Measurements from ENCODE around the gene ATRAID. TPM values are rescaled to one million over a fixed set of nuclear protein-coding genes. Genes with fewer than 3 reads are reported as not detected.

The ATRAID gene
- total RNA-seq, 1 donor from 2014 or later: 112 TPM

GRCh38 chr2:27199241-27199640 is 12.6 kb upstream of the ATRAID start:
- H3K27ac Mint-ChIP-seq: no peak overlapping the region
- H3K27me3 Mint-ChIP-seq (ENCODE audit: low read depth): no peaks in the 10 kb centered on the region
- H3K36me3 Mint-ChIP-seq: peaks cover 14% of the 10 kb centered on the region
- no peak overlapping the region for H3K4me3 Mint-ChIP-seq
- DNase-seq (ENCODE audit: low spot score in 2 of 2, unreplicated experiment in 2 of 2): no peak
- H3K4me1 Mint-ChIP-seq: no peaks in the 10 kb centered on the region
- no peak for TF ChIP-seq CTCF (IDR thresholded peaks at IDR 0.05; ENCODE audit: unreplicated experiment)
- H3K9me3 Mint-ChIP-seq: no peaks in the 10 kb centered on the region

GRCh38 chr2:27201675-27202074 is 10.2 kb upstream of the ATRAID start:
- no peaks in the 10 kb centered on the region for H3K4me1 Mint-ChIP-seq
- no peak for TF ChIP-seq CTCF (IDR thresholded peaks at IDR 0.05; ENCODE audit: unreplicated experiment)
- peaks cover 25% of the 10 kb centered on the region for H3K36me3 Mint-ChIP-seq
- no peaks in the 10 kb centered on the region for H3K9me3 Mint-ChIP-seq
- H3K4me3 Mint-ChIP-seq: no peak overlapping the region
- H3K27me3 Mint-ChIP-seq (ENCODE audit: low read depth): no peaks in the 10 kb centered on the region
- DNase-seq (ENCODE audit: low spot score in 2 of 2, unreplicated experiment in 2 of 2): no peak
- no peak overlapping the region for H3K27ac Mint-ChIP-seq

- Mint-ChIP-seq H3K27me3 (ENCODE audit: low read depth) (no peaks in the 10 kb centered on the region), H3K27ac (no peak overlapping the region), H3K4me1 (no peaks in the 10 kb centered on the region), H3K36me3 (peaks cover 31% of the 10 kb centered on the region), H3K4me3 (no peak overlapping the region), H3K9me3 (no peaks in the 10 kb centered on the region)
- TF ChIP-seq CTCF (IDR thresholded peaks at IDR 0.05; ENCODE audit: unreplicated experiment): no peak
- no peak for DNase-seq (ENCODE audit: low spot score in 2 of 2, unreplicated experiment in 2 of 2)
These were observed 9.0 kb upstream of the ATRAID start for GRCh38 chr2:27202854-27203253.

GRCh38 chr2:27203741-27204140 is 8.1 kb upstream of the ATRAID start:
- DNase-seq (ENCODE audit: low spot score in 2 of 2, unreplicated experiment in 2 of 2): no peak
- H3K4me3 Mint-ChIP-seq: no peak overlapping the region
- TF ChIP-seq CTCF (IDR thresholded peaks at IDR 0.05; ENCODE audit: unreplicated experiment): no peak
- no peaks in the 10 kb centered on the region for H3K9me3 Mint-ChIP-seq
- no peaks in the 10 kb centered on the region for H3K4me1 Mint-ChIP-seq
- peaks cover 31% of the 10 kb centered on the region for H3K36me3 Mint-ChIP-seq
- no peaks in the 10 kb centered on the region for H3K27me3 Mint-ChIP-seq (ENCODE audit: low read depth)
- H3K27ac Mint-ChIP-seq: no peak overlapping the region

GRCh38 chr2:27204566-27204965 is 7.3 kb upstream of the ATRAID start:
- H3K27me3 Mint-ChIP-seq (ENCODE audit: low read depth): no peaks in the 10 kb centered on the region
- no peaks in the 10 kb centered on the region for H3K9me3 Mint-ChIP-seq
- peaks cover 4% of the 10 kb centered on the region for H3K4me1 Mint-ChIP-seq
- no peak for TF ChIP-seq CTCF (IDR thresholded peaks at IDR 0.05; ENCODE audit: unreplicated experiment)
- DNase-seq (ENCODE audit: low spot score in 2 of 2, unreplicated experiment in 2 of 2): no peak
- H3K27ac Mint-ChIP-seq: no peak overlapping the region
- peaks cover 31% of the 10 kb centered on the region for H3K36me3 Mint-ChIP-seq
- no peak overlapping the region for H3K4me3 Mint-ChIP-seq

- H3K9me3 Mint-ChIP-seq: no peaks in the 10 kb centered on the region
- peaks cover 29% of the 10 kb centered on the region for H3K36me3 Mint-ChIP-seq
These were observed 6.6 kb upstream of the ATRAID start for GRCh38 chr2:27205206-27205605.

More at GRCh38 chr2:27205206-27205605, 6.6 kb upstream of the ATRAID start:
- H3K27me3 Mint-ChIP-seq (ENCODE audit: low read depth): no peaks in the 10 kb centered on the region
- DNase-seq (ENCODE audit: low spot score in 2 of 2, unreplicated experiment in 2 of 2): no peak
- no peak overlapping the region for H3K27ac Mint-ChIP-seq
- no peak for TF ChIP-seq CTCF (IDR thresholded peaks at IDR 0.05; ENCODE audit: unreplicated experiment)
- H3K4me3 Mint-ChIP-seq: no peak overlapping the region
- peaks cover 10% of the 10 kb centered on the region for H3K4me1 Mint-ChIP-seq
